Ovary (tissue), 3 donors: ENCODE measurements around the gene PKN1.

Source experiments
- POLR2A ChIP-seq: fragments of 450-650 bp; IDR thresholded peaks from one replicate; pipeline ENCODE4 v1.6.1; 2017; ENCODE audit warnings: antibody characterized with exemption, mild to moderate bottlenecking, moderate library complexity
- TF ChIP-seq, protein P1 (sequence below), 3 donors: fragments of 450-650 bp in 2 of 3; fragments of 200-600 bp in 1 of 3; IDR thresholded peaks; one replicate each; pipeline versions ENCODE4 v1.5.1 to v1.8.0; 2016 to 2022; ENCODE audit warnings: antibody characterized with exemption in 3 of 3, mild to moderate bottlenecking in 1 of 3
- donor health status: DM: no; HTN: no; CAD: no.

DNA sequence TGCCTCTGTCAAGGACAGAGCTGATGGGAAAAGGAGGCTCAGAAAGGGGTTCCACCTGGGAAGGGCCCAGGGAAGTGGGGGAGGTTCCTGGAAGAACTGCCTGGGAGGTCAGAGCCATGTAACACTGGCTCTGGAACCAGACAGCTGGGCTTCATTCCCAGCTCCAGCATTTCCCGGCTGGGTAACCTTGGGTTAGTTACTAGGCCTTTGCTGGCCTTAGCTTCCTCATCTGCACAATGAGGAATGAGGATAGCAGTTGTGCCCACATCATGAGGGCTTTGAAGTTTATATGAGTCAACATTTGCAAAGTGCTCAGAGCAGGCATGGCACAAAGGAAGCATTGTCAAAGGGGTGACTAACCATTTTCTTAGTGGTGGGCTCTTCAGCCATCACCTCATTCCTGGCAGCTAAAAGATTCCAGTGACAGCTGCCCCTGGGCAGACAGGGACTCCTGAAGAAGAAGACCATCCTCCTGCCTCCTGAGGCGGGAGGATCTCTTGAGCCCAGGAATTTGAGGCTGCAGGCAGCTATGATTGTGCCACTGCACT lies 86.8 kb downstream of the PKN1 start:
- TF ChIP-seq, protein P1, sequence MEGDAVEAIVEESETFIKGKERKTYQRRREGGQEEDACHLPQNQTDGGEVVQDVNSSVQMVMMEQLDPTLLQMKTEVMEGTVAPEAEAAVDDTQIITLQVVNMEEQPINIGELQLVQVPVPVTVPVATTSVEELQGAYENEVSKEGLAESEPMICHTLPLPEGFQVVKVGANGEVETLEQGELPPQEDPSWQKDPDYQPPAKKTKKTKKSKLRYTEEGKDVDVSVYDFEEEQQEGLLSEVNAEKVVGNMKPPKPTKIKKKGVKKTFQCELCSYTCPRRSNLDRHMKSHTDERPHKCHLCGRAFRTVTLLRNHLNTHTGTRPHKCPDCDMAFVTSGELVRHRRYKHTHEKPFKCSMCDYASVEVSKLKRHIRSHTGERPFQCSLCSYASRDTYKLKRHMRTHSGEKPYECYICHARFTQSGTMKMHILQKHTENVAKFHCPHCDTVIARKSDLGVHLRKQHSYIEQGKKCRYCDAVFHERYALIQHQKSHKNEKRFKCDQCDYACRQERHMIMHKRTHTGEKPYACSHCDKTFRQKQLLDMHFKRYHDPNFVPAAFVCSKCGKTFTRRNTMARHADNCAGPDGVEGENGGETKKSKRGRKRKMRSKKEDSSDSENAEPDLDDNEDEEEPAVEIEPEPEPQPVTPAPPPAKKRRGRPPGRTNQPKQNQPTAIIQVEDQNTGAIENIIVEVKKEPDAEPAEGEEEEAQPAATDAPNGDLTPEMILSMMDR (IDR thresholded peaks at IDR 0.05): no peak
- TF ChIP-seq POLR2A: no peak
